Measurements from ENCODE around the gene CFL1. TPM values are rescaled to one million over a fixed set of nuclear protein-coding genes. Genes with fewer than 3 reads are reported as not detected.

CFL1 gene
- total RNA-seq, 1 experiment from 2014 or later, result 1,911 TPM

DNA sequence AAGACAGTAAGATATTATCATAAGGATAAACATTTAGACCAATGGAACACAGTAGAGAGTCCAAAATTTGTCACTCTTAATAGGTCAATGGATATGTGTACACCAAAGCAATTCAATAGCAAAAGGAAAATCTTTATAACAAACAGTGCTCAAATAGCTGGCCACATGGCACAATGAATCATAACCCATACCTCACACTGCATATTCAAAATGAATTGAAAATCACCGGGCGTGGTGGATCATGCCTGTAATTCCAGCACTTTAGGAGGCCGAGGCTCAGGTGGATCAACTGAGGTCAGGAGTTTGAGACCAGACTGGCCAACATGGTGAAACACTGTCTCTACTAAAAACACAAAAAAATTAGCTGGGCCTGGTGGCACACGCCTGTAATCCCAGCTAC is 15.8 kb downstream of the CFL1 start:
- TF ChIP-seq, protein P1, sequence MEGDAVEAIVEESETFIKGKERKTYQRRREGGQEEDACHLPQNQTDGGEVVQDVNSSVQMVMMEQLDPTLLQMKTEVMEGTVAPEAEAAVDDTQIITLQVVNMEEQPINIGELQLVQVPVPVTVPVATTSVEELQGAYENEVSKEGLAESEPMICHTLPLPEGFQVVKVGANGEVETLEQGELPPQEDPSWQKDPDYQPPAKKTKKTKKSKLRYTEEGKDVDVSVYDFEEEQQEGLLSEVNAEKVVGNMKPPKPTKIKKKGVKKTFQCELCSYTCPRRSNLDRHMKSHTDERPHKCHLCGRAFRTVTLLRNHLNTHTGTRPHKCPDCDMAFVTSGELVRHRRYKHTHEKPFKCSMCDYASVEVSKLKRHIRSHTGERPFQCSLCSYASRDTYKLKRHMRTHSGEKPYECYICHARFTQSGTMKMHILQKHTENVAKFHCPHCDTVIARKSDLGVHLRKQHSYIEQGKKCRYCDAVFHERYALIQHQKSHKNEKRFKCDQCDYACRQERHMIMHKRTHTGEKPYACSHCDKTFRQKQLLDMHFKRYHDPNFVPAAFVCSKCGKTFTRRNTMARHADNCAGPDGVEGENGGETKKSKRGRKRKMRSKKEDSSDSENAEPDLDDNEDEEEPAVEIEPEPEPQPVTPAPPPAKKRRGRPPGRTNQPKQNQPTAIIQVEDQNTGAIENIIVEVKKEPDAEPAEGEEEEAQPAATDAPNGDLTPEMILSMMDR (IDR thresholded peaks at IDR 0.05), result no peak
- TF ChIP-seq TCF7L2 (IDR thresholded peaks at IDR 0.05; ENCODE audit: low read depth, low read length) (no peak), SIN3A (IDR thresholded peaks at IDR 0.05; ENCODE audit: borderline replicate concordance, insufficient read depth, low read depth, low read length) (no peak), POLR2AphosphoS5 (IDR thresholded peaks at IDR 0.05; ENCODE audit: low read depth, low read length) (no peak)
- TF ChIP-seq, protein P2, sequence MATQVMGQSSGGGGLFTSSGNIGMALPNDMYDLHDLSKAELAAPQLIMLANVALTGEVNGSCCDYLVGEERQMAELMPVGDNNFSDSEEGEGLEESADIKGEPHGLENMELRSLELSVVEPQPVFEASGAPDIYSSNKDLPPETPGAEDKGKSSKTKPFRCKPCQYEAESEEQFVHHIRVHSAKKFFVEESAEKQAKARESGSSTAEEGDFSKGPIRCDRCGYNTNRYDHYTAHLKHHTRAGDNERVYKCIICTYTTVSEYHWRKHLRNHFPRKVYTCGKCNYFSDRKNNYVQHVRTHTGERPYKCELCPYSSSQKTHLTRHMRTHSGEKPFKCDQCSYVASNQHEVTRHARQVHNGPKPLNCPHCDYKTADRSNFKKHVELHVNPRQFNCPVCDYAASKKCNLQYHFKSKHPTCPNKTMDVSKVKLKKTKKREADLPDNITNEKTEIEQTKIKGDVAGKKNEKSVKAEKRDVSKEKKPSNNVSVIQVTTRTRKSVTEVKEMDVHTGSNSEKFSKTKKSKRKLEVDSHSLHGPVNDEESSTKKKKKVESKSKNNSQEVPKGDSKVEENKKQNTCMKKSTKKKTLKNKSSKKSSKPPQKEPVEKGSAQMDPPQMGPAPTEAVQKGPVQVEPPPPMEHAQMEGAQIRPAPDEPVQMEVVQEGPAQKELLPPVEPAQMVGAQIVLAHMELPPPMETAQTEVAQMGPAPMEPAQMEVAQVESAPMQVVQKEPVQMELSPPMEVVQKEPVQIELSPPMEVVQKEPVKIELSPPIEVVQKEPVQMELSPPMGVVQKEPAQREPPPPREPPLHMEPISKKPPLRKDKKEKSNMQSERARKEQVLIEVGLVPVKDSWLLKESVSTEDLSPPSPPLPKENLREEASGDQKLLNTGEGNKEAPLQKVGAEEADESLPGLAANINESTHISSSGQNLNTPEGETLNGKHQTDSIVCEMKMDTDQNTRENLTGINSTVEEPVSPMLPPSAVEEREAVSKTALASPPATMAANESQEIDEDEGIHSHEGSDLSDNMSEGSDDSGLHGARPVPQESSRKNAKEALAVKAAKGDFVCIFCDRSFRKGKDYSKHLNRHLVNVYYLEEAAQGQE (IDR thresholded peaks at IDR 0.05; ENCODE audit: insufficient read depth in 1 of 2, low read depth in 2 of 2, low read length in 1 of 2), result no peak

DNA sequence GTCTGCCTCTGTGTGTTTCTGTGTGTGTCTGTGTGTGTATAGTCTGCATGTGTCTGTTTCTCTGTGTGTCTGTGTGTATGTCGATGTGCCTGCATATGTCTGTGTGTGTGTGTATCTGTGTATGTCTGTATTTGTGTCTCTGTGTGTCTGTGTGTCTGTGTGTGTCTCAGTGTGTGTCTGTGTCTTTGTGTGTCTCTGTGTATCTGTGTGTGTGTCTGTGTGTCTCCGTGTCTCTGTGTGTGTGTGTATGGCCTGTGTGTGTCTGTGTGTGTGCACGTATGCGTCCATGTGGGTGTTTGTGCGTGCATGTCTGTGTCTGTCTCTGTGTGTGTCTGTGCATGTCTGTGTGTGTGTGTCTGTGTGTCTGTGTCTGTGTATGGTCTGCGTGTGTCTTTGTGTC is 23.8 kb downstream of the CFL1 start:
- H3K4me1 ChIP-seq (ENCODE audit: control insufficient read depth, insufficient read depth, low read length), result no peaks in the 10 kb centered on the region
- POLR2A ChIA-PET, result no interaction called here
- ATAC-seq, result no peak
- TF ChIP-seq, protein P2 (IDR thresholded peaks at IDR 0.05; ENCODE audit: insufficient read depth in 1 of 2, low read depth in 2 of 2, low read length in 1 of 2), result no peak
- TF ChIP-seq TCF7L2 (IDR thresholded peaks at IDR 0.05; ENCODE audit: low read depth, low read length) (no peak), POLR2AphosphoS5 (IDR thresholded peaks at IDR 0.05; ENCODE audit: low read depth, low read length) (no peak), SIN3A (IDR thresholded peaks at IDR 0.05; ENCODE audit: borderline replicate concordance, insufficient read depth, low read depth, low read length) (no peak)
- TF ChIP-seq, protein P1 (IDR thresholded peaks at IDR 0.05), result no peak
- no peaks in the 10 kb centered on the region; the same call in 1 of the 2 replicates for H3K9me3 ChIP-seq (ENCODE audit: control insufficient read depth, insufficient read depth, low read depth, low read length)
- peaks cover 6% of the 10 kb centered on the region; the same call in 1 of the 2 replicates for H3K27me3 ChIP-seq (ENCODE audit: control insufficient read depth, insufficient read depth, low read length)
- no peak for DNase-seq (ENCODE audit: low read depth, low spot score)
- no peak overlapping the region for H3K27ac ChIP-seq (ENCODE audit: low read length)
- H3K36me3 ChIP-seq (ENCODE audit: control insufficient read depth, insufficient read depth, low read length), result no peaks in the 10 kb centered on the region
- in situ Hi-C loops (cut with HindIII; ENCODE audit: low pct_unique_long_range_greater_than_20kb, low sequenced_read_pairs) (no loop called here), intact Hi-C loops (cut with micrococcal nuclease; ENCODE audit: unreplicated experiment) (no loop called here)
- CTCF ChIA-PET, result interaction anchor here (1.5 kb wide), 1 partner anchor 17 kb away, joined by 6 read pairs; no protein-coding TSS in a partner anchor
- H3K4me3 ChIP-seq (ENCODE audit: low read depth in 2 of 2, low read length in 2 of 2), result peak overlapping the region; percentile 13 to 21; a peak in 3 of 4 replicates
- BruUV-seq (replicated peaks), result no TSS peak

More for the DNA sequence above, 15.8 kb downstream of the CFL1 start:
- Histone ChIP-seq H3K27me3 (ENCODE audit: control insufficient read depth, insufficient read depth, low read length) (no peaks in the 10 kb centered on the region), H3K4me1 (ENCODE audit: control insufficient read depth, insufficient read depth, low read length) (no peaks in the 10 kb centered on the region), H3K36me3 (ENCODE audit: control insufficient read depth, insufficient read depth, low read length) (no peaks in the 10 kb centered on the region), H3K9me3 (ENCODE audit: control insufficient read depth, insufficient read depth, low read depth, low read length) (no peaks in the 10 kb centered on the region; the same call in 1 of the 2 replicates), H3K27ac (ENCODE audit: low read length) (no peak overlapping the region), H3K4me3 (ENCODE audit: low read depth in 2 of 2, low read length in 2 of 2) (no peak overlapping the region)
- BruUV-seq (replicated peaks), result no TSS peak
- intact Hi-C loops (cut with micrococcal nuclease; ENCODE audit: unreplicated experiment), result no loop called here
- POLR2A ChIA-PET, result no interaction called here
- CTCF ChIA-PET, result interaction anchor here (0.5 kb wide), 1 partner anchor 175 kb away, joined by 3 read pairs; no protein-coding TSS in a partner anchor
- no peak for DNase-seq (ENCODE audit: low read depth, low spot score)
- in situ Hi-C loops (cut with HindIII; ENCODE audit: low pct_unique_long_range_greater_than_20kb, low sequenced_read_pairs), result no loop called here
- no peak for ATAC-seq

Data from Panc1 (cell line).